GM19099 (cell line): ENCODE measurements around the gene LHX5.

Source experiments
- POLR2A ChIP-seq: IDR thresholded peaks from 3 replicates; pipeline ENCODE4 v1.6.1; 2011; ENCODE audit warnings: low read depth; ENCODE audit not compliant: insufficient read length; ENCODE audit errors: extremely low read depth

The LHX5 gene

GRCh38 chr12:113439606-113440030, 32.1 kb downstream of the LHX5 start:
- TF ChIP-seq POLR2A, result no peak

DNA sequence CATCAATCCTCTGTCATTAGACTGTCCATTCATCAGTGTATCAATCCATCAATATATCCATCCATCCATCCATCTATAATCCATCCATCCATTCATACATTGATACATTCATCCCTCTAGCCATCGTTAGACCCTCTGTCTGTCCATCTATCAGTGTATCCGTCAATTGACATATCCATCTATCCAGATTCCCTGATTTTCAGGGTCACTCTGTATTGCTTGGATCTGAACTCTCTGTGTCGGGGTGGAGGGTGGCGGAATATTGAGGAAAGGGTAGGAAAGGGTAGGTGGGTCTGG, 32.4 kb downstream of the LHX5 start:
- TF ChIP-seq POLR2A, result no peak

GRCh38 chr12:113438523-113439300, 33.0 kb downstream of the LHX5 start:
- TF ChIP-seq POLR2A, result no peak

GRCh38 chr12:113437729-113438100, 34.0 kb downstream of the LHX5 start:
- TF ChIP-seq POLR2A, result no peak

- TF ChIP-seq POLR2A, result no peak
These were observed 34.5 kb downstream of the LHX5 start for GRCh38 chr12:113436993-113437728.

DNA sequence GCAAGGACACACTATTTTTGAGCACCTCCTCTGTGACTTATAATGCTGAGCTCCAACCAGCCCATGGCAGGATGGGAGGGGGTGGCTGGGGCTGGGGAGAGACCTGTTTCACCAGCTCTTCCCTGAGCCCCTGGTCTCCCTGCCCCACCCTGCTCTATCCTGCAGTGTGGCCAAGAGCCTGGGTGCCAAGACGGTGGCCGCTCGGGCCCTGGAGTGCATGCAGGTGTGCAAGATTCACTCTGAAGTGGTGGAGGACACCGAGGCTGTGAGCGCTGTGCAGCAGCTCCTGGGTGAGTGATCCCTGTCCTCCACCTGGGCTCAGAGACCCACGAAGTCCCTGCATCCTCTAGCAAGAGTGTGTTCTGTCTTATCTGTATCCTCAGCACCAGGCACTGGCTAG, 35.1 kb downstream of the LHX5 start:
- TF ChIP-seq POLR2A, result no peak

DNA sequence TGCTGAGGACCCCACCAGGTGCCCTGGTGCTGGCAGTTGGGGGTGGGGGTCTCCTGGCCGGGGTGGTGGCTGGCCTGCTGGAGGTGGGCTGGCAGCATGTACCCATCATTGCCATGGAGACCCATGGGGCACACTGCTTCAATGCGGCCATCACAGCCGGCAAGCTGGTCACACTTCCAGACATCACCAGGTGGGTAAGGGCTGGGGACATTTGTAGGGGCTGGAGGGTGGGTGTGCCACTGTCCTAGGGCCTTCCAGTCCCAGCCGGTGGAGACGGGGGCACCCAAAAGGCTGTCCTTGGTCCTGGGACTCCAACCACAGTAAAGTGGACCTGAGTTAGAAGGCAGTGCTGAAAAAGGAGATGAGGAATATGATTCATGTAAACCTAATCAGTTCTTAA, 36.3 kb downstream of the LHX5 start:
- no peak for TF ChIP-seq POLR2A

- TF ChIP-seq POLR2A, result no peak
These were observed 38.7 kb downstream of the LHX5 start for GRCh38 chr12:113432986-113433385.

DNA sequence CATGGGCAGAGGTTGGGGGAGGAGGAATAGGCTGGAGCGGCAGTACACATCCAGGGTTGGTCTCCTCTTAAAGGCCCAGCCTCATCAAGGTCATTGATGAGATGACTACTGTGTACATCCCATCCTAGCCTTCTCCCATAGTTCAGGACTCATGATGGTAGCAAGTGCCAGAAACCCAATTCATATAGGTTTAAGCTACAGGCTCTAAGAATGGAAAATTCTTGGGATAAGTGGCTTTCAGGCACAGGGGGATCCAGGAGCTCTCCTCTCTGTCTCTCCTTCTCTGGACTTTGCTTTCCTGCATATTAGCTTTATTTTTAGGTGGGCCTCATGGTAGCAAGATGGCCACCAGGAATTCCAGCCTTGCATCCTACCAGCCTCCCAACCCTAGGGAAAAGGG, 43.2 kb downstream of the LHX5 start:
- TF ChIP-seq POLR2A, result no peak

DNA sequence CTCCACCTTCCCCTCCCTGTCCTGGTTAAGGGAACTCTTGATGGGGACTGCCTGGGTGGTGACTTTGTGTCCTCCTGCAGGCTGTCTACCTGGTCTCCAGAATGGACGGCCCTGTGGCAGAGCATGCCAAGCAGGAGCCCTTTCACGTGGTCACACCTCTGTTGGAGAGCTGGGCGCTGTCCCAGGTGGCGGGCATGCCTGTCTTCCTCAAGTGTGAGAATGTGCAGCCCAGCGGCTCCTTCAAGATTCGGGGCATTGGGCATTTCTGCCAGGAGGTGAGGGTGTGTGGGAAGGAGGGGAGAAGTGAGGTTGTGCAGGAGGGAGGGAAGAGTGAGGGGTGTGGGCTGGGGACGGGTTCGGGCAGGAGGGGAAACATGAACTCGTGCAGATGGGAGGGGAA, 43.8 kb downstream of the LHX5 start:
- no peak for TF ChIP-seq POLR2A

DNA sequence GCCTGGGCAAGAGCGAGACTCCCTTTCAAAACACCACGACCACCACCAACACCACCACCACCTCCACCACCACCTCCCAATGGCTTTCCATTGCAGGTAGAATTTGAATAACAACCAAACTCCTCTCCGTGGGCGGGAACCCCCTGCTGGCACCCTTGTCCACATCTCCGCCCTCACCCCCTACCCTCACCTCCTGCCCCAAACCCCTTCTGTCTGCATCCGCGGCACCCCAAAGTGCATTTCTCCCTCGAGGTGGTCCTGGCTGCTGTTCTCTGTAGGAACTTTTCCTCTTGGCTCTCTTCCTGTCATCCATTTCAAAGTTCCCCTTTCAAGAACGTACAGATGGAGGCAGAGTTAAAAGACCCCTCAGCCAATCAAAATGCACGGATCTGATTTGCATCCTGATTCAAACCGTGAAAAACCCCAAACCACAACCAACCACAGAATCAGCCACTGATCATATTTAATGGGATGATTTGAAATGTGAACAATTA, 45.7 kb downstream of the LHX5 start:
- TF ChIP-seq POLR2A, result no peak

GRCh38 chr12:113424915-113425823, 46.5 kb downstream of the LHX5 start:
- TF ChIP-seq POLR2A, result no peak

DNA sequence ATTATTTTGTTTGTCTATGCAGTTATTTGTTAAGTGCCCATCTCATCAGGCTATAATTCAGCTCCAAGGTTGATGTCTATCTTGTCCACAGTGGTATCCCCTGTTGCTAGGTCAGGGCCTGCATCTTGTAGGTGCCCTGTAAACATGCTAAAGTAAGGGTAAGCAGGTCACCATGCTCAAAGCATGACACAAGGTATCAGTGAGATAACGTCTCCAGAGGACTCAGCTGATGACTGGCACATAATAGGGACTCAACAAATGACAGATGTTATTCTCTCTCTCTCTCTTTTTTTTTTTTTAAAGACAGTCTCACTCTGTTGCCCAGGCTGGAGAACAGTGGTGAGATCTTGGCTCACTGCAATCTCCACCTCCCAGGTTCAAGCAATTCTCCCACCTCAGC, 47.2 kb downstream of the LHX5 start:
- TF ChIP-seq POLR2A, result no peak

GRCh38 chr12:113422886-113423669, 48.6 kb downstream of the LHX5 start:
- no peak for TF ChIP-seq POLR2A
